HG03060 (cell line): ENCODE data around the gene RASGRF1.
"Not testable (repeated sequence)": the region's sequence is repeated elsewhere in the genome, so short reads cannot be mapped to it uniquely, and the experiment has no call there.

ENCODE experiments used
- ATAC-seq: cut with Tn5 transposase; IDR thresholded peaks from one replicate; pipeline ENCODE4 v1.9.1; 2021; ENCODE audit warnings: low read depth, moderate number of reproducible peaks; ENCODE audit not compliant: unreplicated experiment

RASGRF1 gene

DNA sequence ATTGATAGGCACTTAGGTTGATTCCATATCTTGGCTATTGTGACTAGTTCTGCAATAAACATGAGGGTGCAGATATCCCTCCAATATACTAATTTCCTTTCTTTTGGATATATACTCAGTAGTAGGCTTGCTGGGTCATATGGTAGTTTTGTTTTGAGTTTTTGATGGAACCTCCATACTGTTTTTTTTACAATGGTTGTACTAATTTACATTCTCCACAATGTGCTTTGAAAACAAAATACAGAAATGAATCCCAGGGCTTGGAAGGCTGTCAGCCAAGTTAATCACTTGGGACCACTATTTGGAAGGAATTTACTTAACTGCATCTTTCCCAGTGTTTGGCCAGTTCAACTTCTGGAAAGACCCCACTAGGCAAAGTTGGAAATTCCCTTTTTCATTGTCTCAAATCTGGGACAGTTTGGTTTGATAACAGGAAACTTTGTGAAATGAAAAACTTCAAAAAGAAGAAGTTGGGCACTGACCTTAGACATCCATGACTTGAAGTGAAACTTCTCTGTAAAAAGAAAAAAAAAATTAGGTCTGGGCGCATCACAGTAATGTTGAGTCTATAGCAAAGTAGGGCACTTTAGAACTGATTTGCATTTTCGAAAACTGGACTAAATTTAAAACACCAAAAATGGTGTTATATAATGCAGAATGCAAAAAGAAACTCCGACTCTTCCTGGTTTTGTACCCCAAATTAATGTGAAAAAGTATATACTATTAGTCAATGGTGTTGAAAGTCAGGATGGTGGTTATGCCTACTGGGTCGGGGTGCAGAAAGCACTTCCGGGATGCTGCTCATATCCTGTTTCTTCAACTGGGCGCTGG, 151.7 kb downstream of the RASGRF1 start:
- ATAC-seq, result peak; percentile 40

DNA sequence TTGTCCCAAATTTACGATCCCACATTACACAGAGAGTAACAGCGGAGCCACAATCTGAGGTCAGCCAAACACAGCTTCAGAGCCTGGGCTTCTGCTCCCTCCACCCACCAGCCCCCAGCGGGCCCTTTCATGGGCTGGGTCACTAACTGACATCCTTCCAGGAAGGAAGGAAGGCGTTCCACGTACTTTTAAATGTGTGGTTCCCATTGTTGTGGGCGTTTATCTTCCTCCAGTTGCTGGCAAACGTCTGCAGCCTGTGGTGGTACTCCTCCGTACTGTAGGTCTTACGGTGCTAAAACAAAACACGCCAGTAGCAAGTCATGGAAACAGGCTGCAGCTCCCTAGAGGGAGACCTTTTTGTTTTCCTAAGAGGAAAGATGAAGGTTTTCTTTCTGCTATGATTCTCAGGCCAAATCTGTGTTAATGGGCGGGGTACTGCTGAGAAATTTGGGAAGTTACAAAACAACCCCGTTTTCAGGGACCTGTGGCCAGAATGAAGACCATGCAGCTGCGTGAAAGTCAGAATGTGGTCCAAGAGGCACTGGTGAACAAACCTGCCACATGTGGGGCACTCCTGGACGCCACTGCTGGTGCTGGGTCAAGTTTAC, 153.3 kb downstream of the RASGRF1 start:
- ATAC-seq, result no peak

DNA sequence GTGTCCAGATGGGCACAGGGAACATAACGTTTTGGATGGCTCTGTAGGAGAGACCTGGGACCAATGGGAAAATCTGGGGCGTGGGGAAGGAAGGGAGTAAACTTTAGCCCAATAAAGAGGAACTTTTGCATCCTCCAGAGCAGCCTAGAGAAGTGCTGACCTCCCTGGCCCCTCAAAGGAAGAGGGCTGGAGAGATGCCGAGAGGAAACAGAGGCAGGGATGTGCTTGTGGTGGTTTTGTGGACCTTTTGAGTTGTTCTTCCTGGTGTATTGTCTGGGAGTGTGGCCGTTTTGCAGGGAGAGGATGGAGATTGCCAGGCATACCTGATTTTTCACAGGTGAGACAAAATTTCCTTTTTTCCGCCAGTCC, 155.9 kb downstream of the RASGRF1 start:
- no peak for ATAC-seq

DNA sequence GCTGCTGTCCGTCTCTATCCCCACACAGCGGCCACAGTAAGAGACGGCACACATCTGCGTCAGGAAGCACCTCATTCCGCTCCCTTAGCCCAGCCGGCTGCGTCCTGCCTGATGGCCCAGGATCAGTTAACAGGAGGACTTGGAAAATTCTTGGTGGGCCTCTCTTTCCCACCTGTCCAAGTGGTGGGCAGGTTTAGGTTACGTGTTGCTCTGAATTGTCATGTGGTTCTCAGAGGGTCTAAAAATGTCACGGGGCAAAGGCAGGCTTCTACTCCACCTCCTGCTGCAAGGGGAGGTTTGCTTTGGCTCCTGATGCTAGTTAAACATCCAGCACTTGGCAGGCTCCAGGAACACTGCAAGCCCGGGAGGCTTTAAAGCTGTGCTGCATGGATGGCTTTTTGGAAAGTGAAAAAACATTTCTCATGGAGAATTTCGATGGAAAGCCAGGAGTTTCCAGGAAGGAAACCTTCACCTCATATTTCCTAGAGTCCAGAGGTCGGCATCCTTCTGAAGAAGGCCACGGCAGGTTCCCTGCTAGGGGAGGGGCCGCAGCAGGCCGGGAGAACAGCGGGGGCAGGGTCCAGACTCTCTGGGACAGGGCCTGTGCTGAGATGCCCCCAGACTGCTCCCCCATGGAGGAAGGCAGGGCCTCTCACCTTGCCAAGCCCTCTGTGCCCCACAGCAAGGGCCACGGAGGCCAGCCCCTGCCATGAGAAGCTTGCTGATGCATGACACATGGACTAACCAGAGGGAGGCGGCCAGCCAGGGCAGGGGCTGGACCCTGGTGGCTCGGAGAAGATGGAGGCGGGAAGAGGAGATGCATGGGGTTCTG, 156.5 kb downstream of the RASGRF1 start:
- ATAC-seq, result no peak

DNA sequence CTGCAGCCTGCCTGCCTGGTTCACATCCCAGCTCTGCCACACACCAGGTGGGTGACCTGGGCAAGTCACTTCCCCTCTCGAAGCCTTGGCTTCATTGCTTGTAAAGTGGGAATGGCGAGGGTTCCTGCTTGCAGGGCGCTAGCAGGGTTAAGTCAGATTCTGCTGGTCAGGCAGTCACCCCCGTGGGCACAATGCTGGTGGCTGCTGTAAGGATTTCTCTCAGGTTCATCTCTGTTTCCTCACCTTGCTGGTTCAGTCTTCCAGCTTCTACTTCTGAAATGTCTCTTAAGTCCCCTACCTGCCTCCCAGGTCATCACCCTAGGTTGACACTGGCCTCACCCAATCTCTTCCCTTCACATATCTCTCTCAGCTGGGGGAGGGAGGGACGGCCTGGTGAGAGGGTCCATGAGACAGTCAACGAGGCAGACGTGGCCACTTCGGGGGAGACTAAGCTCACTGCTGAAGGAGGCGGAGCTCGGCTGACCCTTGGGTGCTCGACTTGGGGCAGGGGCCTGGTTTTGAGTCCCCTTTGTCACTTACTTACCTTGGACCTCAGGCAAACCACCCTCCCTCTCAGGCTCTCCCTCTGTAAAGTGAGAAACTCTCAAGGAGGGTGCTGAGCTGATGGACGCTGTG, 157.3 kb downstream of the RASGRF1 start:
- ATAC-seq, result no peak

DNA sequence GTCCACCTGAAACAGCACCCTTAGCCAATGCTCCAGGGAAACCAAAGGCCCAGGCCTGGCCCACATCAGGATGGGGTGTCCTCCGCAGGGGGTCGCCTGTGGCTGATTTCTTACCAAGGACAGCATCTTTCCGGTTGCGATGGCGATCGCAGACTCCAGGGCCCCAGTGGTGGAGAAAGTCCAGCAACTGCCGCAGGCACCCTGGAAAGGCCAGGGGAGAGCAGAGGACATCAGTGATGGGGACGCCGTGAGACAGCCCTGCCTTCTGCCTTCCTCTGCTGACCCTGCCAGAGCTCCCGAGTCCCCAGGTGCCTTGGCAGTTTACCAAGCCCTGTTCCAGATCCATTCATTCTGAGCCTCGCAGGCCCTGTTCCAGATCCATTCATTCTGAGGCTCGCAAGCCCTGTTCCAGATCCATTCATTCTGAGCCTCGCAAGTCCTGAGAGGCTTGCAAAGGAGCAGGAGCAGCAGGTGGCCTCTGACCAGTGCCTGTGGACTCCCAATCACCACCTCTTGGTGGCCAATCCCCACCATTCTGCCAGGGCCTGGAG, 158.2 kb downstream of the RASGRF1 start:
- ATAC-seq, result no peak

DNA sequence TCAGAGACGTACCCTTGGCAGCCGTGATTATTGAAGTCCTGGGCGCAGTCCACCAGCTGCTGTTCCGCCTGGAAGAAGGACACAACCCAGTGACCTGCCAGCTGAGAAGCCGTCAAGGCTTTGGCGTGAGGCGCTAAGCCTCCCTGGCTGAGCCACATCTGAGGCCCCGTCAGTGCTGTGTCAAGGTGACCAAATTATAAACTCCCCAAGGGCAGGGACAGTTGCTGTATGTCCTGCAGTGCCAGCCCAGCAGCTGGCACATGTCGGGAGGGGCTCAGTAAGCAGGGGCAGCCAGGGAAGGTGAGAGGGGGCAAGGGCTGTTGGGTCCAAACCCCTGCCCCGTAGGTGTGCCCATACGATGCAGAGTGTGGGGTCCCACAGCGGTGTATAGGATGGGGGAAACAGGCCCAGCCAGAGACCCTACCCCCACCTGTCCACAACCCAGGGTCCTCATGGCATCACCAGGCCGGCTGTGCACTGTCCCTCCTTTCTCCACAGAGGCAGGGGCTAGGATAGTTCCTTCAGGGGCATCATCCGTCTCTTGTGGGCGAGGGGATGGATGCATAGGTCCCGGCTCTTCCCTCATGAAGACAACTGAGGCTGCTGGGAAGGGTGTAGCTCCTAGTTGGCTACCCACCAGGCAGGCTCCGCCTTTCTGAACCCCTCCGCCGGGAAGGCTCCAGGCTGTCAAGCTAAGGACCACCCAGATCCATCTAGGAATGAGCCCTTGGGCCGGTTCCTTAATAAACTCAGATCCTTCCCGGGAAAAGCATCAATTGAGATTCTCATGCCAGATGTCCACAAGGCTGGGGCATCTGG, 158.9 kb downstream of the RASGRF1 start:
- ATAC-seq, result no peak

DNA sequence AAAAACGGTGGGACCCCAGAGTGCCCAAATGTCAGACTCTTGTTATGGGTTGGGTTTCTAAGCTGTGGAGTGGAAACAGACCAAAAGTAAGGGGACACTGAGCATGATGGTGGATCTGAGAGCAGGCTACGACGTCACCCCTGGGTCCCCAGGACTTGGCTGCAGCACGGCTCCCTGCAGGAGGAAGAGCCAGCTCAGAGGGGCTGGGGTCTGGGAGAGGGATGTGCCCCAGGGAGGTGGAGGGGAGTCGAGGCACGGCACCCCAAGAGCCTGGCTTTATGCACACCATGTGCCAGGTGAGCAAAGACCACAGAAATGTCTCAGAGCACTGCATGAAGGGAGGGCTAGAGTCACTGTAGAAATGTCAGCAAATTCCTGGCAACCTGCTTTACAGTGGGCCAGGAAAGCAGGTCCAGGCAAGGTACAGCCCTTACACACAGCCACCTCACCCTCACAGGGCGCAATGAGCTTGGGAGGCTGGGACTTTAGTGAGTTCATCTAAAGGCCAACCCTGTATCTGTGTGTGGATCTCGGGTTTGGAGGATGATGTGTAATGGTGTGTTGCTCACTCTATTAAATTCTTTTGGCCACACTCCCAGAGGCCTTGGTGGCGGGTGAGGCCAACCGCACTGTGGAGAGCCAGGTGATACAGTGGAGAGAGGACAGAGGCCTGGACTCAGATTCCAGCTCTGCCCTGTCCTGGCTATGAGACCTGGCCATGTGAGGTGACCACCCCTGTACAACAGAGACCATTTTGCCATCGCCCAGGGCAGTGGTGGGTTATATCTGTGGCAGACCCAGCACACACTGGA, 159.8 kb downstream of the RASGRF1 start:
- ATAC-seq, result no peak

DNA sequence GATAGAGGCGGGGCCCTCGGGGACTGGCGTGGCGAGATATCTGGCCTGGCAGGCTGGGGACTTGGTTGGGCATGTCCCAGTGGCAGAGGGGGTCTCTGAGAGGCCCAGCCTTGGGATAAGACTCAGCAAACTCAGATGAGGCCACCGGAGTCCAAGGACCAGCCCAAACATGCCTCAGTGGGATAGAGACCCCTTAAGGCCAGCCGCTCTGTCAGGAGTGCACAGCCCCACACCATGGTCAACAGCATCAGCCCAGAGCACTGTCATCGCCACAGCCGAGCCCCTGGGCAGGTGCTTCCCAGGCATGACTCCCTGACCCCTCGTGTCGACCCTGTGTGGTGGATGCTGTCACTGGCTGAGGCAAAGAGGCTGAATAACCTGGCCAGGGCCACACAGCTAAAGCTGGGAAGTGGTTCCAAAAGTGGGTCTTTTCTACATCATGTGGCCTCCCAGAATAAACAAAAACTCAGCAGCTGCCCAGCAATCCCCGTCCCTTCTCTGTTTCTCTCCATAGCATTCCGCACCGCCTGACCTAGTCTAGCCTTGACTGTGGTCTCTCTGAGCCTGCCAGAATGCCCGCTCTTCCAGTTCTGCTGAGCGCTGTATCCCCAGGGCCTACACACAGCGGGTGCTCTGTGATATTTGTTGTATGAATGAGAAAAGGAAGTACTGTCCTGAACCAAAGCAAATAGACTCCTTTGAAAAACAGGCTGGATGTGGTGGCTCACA, 160.9 kb downstream of the RASGRF1 start:
- ATAC-seq, result no peak

DNA sequence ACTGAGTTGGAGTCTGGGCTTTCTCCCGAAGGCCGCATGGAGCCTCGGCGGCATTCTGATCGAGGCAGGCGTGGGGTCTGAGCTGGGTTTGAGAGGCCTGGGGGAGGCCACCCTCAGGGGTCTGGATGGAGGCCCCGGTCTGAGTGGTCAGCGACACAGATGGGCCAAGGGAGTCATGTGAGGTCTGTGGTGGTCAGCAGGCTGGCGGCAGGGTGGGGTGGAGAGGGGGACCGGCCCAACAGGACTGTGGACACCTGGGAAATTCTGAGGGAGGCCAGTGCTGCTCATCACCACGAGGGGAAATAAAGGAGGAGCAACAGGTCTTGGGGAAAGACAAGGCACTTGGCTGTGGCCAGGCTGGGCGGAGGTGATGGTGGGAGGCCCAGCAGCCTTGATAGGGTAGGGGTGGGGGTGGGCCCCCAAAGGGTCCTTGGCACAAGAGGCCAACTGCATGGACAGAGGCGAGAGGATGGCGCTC, 161.9 kb downstream of the RASGRF1 start:
- no peak for ATAC-seq

DNA sequence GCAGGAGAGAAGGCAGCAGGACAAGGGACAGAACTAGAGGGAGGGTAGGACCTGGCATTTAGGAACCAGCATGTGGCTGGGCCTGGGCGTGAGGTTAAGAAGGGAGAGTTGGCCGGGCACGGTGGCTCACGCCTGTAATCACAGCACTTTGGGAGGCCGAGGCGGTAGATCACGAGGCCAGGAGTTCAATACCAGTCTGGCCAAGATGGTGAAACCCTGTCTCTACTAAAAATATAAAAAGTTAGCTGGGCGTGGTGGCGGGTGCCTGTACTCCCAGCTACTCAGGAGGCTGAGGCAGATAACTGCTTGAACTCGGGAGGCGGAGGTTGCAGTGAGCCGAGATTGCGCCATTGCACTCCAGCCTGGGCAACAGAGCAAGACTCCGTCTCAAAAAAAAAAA, 162.4 kb downstream of the RASGRF1 start:
- ATAC-seq, result not testable (repeated sequence)

DNA sequence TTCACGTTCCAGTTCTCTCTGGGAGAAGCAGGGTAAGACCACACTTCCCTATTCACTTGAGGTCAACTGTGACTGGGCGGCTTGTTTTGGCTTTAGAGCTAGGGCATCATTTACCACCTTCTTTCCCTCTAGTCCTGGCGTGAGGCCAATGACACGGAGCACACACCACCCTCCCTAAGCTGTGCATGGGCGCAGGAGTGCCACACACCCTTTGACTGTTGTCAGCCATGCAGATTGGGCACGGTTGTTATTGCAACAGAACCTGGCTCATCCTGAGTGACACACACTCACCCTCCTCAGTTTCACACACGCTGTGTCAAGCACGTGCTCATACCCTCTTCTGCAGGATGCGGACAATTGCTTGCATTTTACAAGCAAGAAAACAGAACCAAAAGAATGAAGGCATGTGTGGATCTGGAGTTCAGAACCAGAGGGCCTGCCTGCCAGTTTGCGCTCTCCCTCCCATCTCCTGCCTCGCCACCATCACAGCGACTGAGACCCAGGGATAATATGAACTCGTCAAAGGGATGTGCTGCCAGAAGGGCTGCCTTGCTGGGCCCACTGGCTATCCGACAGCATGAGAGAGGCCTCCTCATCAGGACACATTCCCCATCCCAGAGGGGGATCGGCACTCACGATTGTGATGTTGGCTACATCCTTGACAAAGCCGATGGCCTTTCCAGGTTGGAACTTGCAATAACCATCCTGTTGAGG, 163.3 kb downstream of the RASGRF1 start:
- no peak for ATAC-seq

DNA sequence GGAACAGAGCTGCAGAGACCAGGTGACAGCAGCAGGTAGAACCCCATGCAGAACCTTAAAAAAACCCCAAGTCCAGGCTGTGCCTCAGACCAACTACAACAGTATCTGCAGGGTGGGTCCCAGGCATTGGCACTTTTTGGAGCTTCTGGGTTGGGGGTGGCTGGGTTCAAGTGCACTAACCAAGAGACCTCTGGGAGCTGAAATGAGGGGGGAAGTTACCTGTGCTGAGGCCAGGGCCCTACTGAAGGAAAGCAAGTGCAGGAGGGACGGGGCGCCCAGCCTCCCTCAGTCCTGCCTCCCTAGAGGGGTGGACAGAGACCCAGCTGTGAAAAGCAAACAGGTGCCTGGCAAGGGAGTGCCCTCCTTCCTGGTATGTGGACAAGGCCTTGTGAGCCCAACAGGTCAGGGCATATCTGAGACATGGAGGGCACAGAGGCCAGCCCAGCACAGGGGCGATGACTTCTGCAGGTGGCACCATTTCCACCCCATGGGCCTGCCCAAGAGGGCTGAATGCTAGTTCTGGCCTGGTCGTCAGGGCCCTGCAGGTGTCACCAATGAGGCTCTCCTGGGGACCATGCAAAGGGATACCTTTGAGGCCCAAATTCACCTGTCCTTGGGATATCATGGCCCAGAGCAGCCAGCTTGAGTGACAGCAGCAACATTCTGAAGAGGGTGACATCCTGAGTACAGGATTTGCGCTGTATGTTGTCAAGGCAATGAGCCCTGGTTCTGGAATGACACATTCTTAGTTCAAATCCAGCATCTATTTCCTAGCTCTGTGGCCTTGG, 164.4 kb downstream of the RASGRF1 start:
- no peak for ATAC-seq

DNA sequence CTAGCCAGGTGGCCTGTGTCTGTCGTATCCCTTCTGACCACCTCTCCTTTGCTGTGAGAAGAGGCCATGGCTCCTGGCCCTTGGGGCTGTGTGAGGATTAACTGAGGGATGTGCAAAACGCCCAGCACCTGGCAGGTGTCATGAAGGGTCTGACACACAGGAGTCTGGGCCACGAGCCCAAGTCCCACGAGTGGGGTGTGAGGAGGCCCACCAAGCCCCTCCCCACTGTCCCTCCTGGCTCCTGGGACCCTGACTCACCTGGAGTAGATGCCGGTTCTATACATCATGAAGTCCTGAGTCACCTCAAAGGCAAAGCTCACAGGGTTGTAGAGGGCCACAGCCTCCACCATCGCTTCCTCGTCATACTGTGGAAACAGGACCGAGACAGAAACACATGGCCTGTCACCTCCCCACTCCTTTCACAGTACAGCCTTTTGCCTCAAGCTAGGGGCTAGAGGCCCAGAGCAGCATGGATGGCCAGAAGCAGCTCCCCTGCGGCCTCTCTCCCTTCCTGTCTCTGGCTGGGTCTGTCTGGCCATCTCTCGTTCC, 165.4 kb downstream of the RASGRF1 start:
- ATAC-seq, result no peak

DNA sequence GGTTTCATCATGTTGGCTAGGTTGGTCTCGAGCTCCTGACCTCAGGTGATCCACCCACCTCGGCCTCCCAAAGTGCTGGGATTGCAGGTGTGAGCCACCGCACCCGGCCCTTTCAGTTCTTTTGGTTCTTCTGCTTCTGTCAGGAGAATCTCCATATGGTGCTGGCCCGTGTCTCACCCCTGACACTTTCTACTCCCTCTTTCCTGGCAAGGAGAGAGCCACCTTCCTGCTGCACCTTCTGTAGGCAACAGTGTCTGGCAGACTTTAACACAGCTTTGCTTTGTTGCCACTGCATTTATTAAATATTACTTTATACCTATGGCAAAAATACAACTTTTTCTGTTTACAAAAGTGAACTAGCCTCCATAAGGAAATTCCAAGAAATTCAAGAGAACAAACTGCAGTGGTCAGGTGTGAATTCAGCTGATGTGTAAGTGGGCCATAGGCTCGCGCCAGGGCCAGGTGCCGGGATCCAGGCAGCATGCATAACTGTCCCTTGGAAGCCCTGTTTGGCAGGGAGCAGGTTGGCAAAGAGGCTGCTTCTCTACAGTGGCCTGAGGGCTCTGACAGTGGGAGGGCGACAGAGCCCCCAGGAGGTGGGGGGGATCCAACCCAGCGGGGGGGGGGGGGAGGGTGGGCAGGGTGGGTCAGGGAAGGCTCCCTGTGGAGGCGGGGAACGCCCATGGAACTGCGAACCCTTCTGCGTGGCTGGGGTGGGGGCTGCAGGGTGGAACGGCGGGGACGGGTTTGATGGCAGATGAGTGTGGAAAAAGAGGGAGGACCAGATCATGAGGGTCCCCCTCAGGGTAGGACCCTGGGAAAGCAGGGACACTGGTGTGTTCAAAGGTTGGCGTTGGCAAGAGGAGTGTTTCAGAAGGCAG, 166.9 kb downstream of the RASGRF1 start:
- ATAC-seq, result no peak

DNA sequence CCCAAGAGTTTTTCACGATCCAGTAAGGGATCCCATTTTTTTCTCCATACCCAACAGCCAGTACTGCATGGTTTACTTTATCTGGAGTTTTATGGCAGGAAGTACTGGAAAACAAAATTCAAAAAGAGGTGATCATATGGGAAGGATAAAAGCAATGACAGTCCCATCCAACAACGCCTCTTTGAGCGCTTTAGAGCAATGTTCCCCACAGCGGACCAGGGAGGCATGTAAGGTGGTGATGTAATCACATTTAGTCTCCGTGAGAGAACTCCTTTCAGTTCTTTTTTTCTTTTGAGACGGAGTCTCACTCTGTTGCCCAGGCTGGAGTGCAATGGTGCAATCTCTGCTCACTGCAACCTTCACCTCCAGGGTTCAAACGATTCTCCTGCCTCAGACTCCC, 167.6 kb downstream of the RASGRF1 start:
- no peak for ATAC-seq
